Measurements from ENCODE around the gene TOX2. TPM values are rescaled to one million over a fixed set of nuclear protein-coding genes. Genes with fewer than 3 reads are reported as not detected.

Gene TOX2
- total RNA-seq, 1 experiment from 2014 or later = 1.7 TPM

DNA sequence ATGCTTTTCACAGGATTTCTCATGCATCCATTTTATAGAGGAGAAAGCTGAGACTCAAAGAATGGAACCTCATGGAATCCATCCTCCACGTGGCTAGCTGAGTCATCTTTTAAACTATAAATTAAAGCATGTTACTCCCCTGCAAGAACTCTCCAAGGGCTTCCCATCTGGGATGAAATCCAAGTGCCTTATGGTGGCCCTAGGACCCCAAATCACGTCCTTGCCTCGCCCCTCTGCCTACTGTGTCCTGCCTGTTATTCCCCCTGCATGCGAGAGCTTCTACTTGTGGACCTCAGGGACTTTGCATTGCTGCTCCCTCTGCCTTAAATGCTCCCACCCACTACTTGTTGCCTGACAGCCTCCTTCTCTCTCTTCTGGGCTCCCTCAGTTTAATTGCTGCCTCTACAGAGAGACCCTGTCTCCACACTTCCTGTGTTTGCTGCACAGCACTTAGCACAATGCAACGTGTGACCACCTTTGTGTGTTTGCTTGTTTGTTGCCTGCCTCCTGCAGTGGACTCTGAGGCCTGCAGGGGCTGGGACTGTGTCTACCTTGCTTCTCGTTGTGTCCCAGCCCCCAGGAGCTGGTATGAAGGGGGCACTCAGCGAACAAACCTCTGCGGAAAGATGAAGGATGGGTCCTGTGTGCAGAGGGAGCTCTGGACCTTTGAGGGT lies 39.4 kb downstream of the TOX2 start:
- Mint-ChIP-seq H3K27ac (no peak overlapping the region; a peak in 1 of 7 replicates), H3K4me3 (no peak overlapping the region), H3K36me3 (ENCODE audit: insufficient read depth in 1 of 3, low read depth in 3 of 3) (peaks cover 0 to 5% (median 0%) of the 10 kb centered on the region in 3 experiments; a peak in 2 of 7 replicates), H3K27me3 (ENCODE audit: low read depth) (no peaks in the 10 kb centered on the region), H3K9me3 (peaks cover 2 to 6% of the 10 kb centered on the region in 2 experiments; a peak in 1 of 5 replicates), H3K4me1 (peaks cover 15 to 19% of the 10 kb centered on the region in 2 experiments)
- Histone ChIP-seq H4K91ac (ENCODE audit: insufficient read length, low read depth, low read length) (no peak overlapping the region), H3K23me2 (ENCODE audit: insufficient read length, low read depth, low read length, poor library complexity, severe bottlenecking) (no peaks in the 10 kb centered on the region), H3K27me3 (ENCODE audit: insufficient read depth, low read length) (no peaks in the 10 kb centered on the region), H2BK12ac (ENCODE audit: insufficient read length, low read depth, low read length) (no peak overlapping the region), H4K5ac (ENCODE audit: insufficient read length, low read depth, low read length) (no peak overlapping the region), H2AK5ac (ENCODE audit: insufficient read length, low read length) (no peak overlapping the region), H2BK5ac (ENCODE audit: insufficient read length, low read length) (no peak overlapping the region), H3K23ac (ENCODE audit: insufficient read length, low read depth, low read length) (no peak overlapping the region), H3K4me1 (ENCODE audit: insufficient read depth, low read length) (no peaks in the 10 kb centered on the region), H3K56ac (ENCODE audit: insufficient read length, low read depth, low read length) (no peak overlapping the region), H3K18ac (ENCODE audit: insufficient read length, low read depth, low read length) (no peak overlapping the region), H2BK15ac (ENCODE audit: low read depth, low read length) (no peak overlapping the region), H4K20me1 (ENCODE audit: control insufficient read depth, insufficient read depth, insufficient read length) (no peaks in the 10 kb centered on the region), H2AFZ (ENCODE audit: low read length) (no peak overlapping the region), H3K79me2 (ENCODE audit: insufficient read depth, low read length) (no peaks in the 10 kb centered on the region), H3K27ac (ENCODE audit: insufficient read length, low read depth, low read length) (no peak overlapping the region), H3K4me2 (ENCODE audit: insufficient read depth, insufficient read length, low read length) (no peak overlapping the region), H2BK120ac (ENCODE audit: low read depth, low read length, poor library complexity, severe bottlenecking) (no peak overlapping the region), H3K79me1 (ENCODE audit: insufficient read depth, low read depth, low read length, poor library complexity, severe bottlenecking) (no peaks in the 10 kb centered on the region), H2BK20ac (ENCODE audit: low read depth, low read length, poor library complexity, severe bottlenecking) (no peak overlapping the region), H3K9me3 (ENCODE audit: control insufficient read depth, low read depth, low read length) (no peaks in the 10 kb centered on the region), H3K4ac (ENCODE audit: low read depth, low read length) (no peak overlapping the region), H4K8ac (replicated peaks; ENCODE audit: insufficient read length, low read depth, low read length) (no peak overlapping the region), H3K14ac (ENCODE audit: insufficient read depth, low read length) (no peak overlapping the region), H3T11ph (ENCODE audit: low read length) (no peak overlapping the region), H3K9ac (ENCODE audit: extremely low read depth, insufficient read length, low read length) (no peak overlapping the region)
- DNase-seq = no peak
- TF ChIP-seq, protein P1, sequence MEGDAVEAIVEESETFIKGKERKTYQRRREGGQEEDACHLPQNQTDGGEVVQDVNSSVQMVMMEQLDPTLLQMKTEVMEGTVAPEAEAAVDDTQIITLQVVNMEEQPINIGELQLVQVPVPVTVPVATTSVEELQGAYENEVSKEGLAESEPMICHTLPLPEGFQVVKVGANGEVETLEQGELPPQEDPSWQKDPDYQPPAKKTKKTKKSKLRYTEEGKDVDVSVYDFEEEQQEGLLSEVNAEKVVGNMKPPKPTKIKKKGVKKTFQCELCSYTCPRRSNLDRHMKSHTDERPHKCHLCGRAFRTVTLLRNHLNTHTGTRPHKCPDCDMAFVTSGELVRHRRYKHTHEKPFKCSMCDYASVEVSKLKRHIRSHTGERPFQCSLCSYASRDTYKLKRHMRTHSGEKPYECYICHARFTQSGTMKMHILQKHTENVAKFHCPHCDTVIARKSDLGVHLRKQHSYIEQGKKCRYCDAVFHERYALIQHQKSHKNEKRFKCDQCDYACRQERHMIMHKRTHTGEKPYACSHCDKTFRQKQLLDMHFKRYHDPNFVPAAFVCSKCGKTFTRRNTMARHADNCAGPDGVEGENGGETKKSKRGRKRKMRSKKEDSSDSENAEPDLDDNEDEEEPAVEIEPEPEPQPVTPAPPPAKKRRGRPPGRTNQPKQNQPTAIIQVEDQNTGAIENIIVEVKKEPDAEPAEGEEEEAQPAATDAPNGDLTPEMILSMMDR (conservative IDR thresholded peaks at IDR 0.05) = 0 out of 3 replicates have a peak, but pooled peaks have one; percentile 14
- no CpG with 5 or more reads among the region's 8 CpGs for WGBS (ENCODE audit: extremely low coverage, insufficient read length, low lambda C conversion rate)
